ENCODE measurements around the gene ST3GAL5.

Gene ST3GAL5

GRCh38 chr2:85915606-85916303 lies 27.0 kb upstream of the ST3GAL5 start:
- no peak for TF ChIP-seq CTCF (conservative IDR thresholded peaks at IDR 0.05; ENCODE audit: low read depth, low read length)
- no peak for DNase-seq (ENCODE audit: low read depth)
- no peak overlapping the region for H3K4me3 ChIP-seq (ENCODE audit: low read length)

- TF ChIP-seq CTCF (conservative IDR thresholded peaks at IDR 0.05; ENCODE audit: low read depth, low read length), result no peak
- DNase-seq (ENCODE audit: low read depth), result no peak
- no peak overlapping the region for H3K4me3 ChIP-seq (ENCODE audit: low read length)
Measured at GRCh38 chr2:85914922-85915321, 26.1 kb upstream of the ST3GAL5 start.

GRCh38 chr2:85913884-85914881 lies 25.4 kb upstream of the ST3GAL5 start:
- no peak for TF ChIP-seq CTCF (conservative IDR thresholded peaks at IDR 0.05; ENCODE audit: low read depth, low read length)
- H3K4me3 ChIP-seq (ENCODE audit: low read length), result no peak overlapping the region
- DNase-seq (ENCODE audit: low read depth), result no peak

- no peak overlapping the region for H3K4me3 ChIP-seq (ENCODE audit: low read length)
- TF ChIP-seq CTCF (conservative IDR thresholded peaks at IDR 0.05; ENCODE audit: low read depth, low read length), result no peak
- DNase-seq (ENCODE audit: low read depth), result peak; percentile 73
Measured at GRCh38 chr2:85911814-85912692, 23.3 kb upstream of the ST3GAL5 start.

GRCh38 chr2:85911097-85911496 lies 22.3 kb upstream of the ST3GAL5 start:
- DNase-seq (ENCODE audit: low read depth), result no peak
- TF ChIP-seq CTCF (conservative IDR thresholded peaks at IDR 0.05; ENCODE audit: low read depth, low read length), result no peak

GRCh38 chr2:85909005-85909404 lies 20.2 kb upstream of the ST3GAL5 start:
- H3K4me3 ChIP-seq (ENCODE audit: low read length), result no peak overlapping the region
- no peak for TF ChIP-seq CTCF (conservative IDR thresholded peaks at IDR 0.05; ENCODE audit: low read depth, low read length)
- no peak for DNase-seq (ENCODE audit: low read depth)

More at GRCh38 chr2:85911097-85911496, 22.3 kb upstream of the ST3GAL5 start:
- H3K4me3 ChIP-seq (ENCODE audit: low read length), result no peak overlapping the region
